ENCODE data around the gene PPIG. TPM values are rescaled to one million over a fixed set of nuclear protein-coding genes. Genes with fewer than 3 reads are reported as not detected.

The PPIG gene
- total and polyA plus RNA-seq, 9 of the 15 experiments (the other 6 are each of a cell fraction or from before 2014, with no cell fraction given), result 52.5 to 166 (median 124) TPM

DNA sequence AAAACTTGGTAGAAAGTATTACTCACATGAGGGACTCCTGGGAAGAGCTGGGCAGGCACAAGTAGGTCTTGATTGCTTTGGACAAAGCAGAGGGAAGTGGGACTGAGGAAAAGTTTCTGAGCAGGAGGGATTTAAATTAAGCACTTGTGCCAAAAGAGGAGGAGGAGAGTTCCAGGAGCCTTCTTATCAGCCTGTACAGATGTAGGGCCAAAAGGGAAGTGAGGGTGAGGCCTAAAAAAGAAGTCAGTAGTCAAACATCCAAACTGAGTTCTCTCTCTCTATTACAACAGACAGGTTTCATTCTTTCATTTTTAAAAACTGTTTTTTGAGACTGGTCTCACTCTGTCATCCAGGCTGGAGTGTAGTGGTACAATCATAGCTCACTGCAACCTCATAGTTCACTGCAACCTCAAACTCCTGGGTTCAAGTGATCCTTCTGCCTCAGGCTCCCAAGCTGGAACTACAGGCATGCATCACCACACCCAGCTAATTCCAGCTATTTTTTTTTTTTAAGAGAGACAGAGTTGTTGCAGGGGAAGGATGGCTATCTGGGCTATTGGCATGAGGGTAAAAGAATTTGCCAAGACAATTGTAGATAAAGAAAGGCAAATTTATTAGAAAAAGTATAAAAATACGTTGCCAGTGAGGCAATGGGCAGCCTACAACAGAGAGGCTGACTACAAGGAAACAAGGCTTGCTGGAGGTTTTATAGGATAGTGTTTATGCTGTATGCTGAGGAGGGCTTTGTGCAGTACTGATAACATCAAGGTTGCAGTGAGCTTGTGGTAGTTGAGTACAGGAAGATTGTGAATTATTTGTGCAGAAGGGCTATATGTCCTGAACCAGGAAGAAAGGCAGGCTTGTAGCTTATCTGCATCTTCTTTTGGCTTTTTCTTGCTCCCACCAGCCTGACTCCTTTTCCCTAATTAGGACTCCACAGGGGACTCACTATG lies 81.1 kb downstream of the PPIG start (continued):
- peak in 1 of 2 experiments; percentile 77; a peak in 2 of 4 replicates for TF ChIP-seq KDM1A (IDR thresholded peaks at IDR 0.05)
- TF ChIP-seq TAL1 (IDR thresholded peaks at IDR 0.05), result peak; percentile 89
- TF ChIP-seq, protein P1, sequence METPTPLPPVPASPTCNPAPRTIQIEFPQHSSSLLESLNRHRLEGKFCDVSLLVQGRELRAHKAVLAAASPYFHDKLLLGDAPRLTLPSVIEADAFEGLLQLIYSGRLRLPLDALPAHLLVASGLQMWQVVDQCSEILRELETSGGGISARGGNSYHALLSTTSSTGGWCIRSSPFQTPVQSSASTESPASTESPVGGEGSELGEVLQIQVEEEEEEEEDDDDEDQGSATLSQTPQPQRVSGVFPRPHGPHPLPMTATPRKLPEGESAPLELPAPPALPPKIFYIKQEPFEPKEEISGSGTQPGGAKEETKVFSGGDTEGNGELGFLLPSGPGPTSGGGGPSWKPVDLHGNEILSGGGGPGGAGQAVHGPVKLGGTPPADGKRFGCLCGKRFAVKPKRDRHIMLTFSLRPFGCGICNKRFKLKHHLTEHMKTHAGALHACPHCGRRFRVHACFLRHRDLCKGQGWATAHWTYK (CRISPR knock-in tag; IDR thresholded peaks at IDR 0.05), result no peak; the same call in 1 of the 2 replicates
- TF ChIP-seq BCL6 (CRISPR knock-in tag; IDR thresholded peaks at IDR 0.05), result no peak
- no peak for TF ChIP-seq ZNF224 (CRISPR knock-in tag; IDR thresholded peaks at IDR 0.05)
- TF ChIP-seq MEF2A (IDR thresholded peaks at IDR 0.05; ENCODE audit: control insufficient read depth, low read depth, low read length), result peak; percentile 77
- no peak for TF ChIP-seq KDM5B (IDR thresholded peaks at IDR 0.05; ENCODE audit: insufficient replicate concordance, low read depth, low read length)
- TF ChIP-seq, protein P2, sequence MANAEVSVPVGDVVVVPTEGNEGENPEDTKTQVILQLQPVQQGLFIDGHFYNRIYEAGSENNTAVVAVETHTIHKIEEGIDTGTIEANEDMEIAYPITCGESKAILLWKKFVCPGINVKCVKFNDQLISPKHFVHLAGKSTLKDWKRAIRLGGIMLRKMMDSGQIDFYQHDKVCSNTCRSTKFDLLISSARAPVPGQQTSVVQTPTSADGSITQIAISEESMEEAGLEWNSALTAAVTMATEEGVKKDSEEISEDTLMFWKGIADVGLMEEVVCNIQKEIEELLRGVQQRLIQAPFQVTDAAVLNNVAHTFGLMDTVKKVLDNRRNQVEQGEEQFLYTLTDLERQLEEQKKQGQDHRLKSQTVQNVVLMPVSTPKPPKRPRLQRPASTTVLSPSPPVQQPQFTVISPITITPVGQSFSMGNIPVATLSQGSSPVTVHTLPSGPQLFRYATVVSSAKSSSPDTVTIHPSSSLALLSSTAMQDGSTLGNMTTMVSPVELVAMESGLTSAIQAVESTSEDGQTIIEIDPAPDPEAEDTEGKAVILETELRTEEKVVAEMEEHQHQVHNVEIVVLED (CRISPR knock-in tag; IDR thresholded peaks at IDR 0.05), result no peak
- 0 out of 2 replicates have a peak, but pooled peaks have one; percentile 22 for TF ChIP-seq NFRKB (IDR thresholded peaks at IDR 0.05; ENCODE audit: low read depth)
- TF ChIP-seq ASH1L (IDR thresholded peaks at IDR 0.05; ENCODE audit: borderline replicate concordance, low read depth, partially characterized antibody), result no peak
- TF ChIP-seq NFE2 (IDR thresholded peaks at IDR 0.05; ENCODE audit: low read depth), result peak; percentile 33
- TF ChIP-seq, protein P3, sequence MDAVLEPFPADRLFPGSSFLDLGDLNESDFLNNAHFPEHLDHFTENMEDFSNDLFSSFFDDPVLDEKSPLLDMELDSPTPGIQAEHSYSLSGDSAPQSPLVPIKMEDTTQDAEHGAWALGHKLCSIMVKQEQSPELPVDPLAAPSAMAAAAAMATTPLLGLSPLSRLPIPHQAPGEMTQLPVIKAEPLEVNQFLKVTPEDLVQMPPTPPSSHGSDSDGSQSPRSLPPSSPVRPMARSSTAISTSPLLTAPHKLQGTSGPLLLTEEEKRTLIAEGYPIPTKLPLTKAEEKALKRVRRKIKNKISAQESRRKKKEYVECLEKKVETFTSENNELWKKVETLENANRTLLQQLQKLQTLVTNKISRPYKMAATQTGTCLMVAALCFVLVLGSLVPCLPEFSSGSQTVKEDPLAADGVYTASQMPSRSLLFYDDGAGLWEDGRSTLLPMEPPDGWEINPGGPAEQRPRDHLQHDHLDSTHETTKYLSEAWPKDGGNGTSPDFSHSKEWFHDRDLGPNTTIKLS (IDR thresholded peaks at IDR 0.05; ENCODE audit: borderline replicate concordance, low read depth), result peak; percentile 45; the same call in 1 of the 2 replicates
- no peak for TF ChIP-seq RBM25 (IDR thresholded peaks at IDR 0.05; ENCODE audit: low read depth, low read length, severe bottlenecking)
- TF ChIP-seq, protein P4, sequence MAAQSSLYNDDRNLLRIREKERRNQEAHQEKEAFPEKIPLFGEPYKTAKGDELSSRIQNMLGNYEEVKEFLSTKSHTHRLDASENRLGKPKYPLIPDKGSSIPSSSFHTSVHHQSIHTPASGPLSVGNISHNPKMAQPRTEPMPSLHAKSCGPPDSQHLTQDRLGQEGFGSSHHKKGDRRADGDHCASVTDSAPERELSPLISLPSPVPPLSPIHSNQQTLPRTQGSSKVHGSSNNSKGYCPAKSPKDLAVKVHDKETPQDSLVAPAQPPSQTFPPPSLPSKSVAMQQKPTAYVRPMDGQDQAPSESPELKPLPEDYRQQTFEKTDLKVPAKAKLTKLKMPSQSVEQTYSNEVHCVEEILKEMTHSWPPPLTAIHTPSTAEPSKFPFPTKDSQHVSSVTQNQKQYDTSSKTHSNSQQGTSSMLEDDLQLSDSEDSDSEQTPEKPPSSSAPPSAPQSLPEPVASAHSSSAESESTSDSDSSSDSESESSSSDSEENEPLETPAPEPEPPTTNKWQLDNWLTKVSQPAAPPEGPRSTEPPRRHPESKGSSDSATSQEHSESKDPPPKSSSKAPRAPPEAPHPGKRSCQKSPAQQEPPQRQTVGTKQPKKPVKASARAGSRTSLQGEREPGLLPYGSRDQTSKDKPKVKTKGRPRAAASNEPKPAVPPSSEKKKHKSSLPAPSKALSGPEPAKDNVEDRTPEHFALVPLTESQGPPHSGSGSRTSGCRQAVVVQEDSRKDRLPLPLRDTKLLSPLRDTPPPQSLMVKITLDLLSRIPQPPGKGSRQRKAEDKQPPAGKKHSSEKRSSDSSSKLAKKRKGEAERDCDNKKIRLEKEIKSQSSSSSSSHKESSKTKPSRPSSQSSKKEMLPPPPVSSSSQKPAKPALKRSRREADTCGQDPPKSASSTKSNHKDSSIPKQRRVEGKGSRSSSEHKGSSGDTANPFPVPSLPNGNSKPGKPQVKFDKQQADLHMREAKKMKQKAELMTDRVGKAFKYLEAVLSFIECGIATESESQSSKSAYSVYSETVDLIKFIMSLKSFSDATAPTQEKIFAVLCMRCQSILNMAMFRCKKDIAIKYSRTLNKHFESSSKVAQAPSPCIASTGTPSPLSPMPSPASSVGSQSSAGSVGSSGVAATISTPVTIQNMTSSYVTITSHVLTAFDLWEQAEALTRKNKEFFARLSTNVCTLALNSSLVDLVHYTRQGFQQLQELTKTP (IDR thresholded peaks at IDR 0.05; ENCODE audit: low read depth in 1 of 2, partially characterized antibody in 2 of 2), result peak; percentile 16 to 29
- TF ChIP-seq, protein P5, sequence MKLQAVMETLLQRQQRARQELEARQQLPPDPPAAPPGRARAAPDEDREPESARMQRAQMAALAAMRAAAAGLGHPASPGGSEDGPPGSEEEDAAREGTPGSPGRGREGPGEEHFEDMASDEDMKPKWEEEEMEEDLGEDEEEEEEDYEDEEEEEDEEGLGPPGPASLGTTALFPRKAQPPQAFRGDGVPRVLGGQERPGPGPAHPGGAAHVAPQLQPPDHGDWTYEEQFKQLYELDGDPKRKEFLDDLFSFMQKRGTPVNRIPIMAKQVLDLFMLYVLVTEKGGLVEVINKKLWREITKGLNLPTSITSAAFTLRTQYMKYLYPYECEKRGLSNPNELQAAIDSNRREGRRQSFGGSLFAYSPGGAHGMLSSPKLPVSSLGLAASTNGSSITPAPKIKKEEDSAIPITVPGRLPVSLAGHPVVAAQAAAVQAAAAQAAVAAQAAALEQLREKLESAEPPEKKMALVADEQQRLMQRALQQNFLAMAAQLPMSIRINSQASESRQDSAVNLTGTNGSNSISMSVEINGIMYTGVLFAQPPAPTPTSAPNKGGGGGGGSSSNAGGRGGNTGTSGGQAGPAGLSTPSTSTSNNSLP (IDR thresholded peaks at IDR 0.05; ENCODE audit: borderline replicate concordance, low read depth, low read length), result 0 out of 2 replicates have a peak, but pooled peaks have one; percentile 12
